ENCODE measurements around the gene XPO6.

The XPO6 gene

GRCh38 chr16:28082624-28083023 is 129.1 kb downstream of the XPO6 start:
- H3K27ac Mint-ChIP-seq, result no peak overlapping the region
- DNase-seq, result no peak
- H3K27me3 Mint-ChIP-seq, result no peaks in the 10 kb centered on the region
- H3K4me3 Mint-ChIP-seq, result no peak overlapping the region
- H3K4me1 Mint-ChIP-seq (ENCODE audit: low read depth), result no peaks in the 10 kb centered on the region
- H3K36me3 Mint-ChIP-seq (ENCODE audit: low read depth), result no peaks in the 10 kb centered on the region
- no peaks in the 10 kb centered on the region for H3K9me3 Mint-ChIP-seq

- peak overlapping the region; percentile 68 for H3K27ac Mint-ChIP-seq
- no peaks in the 10 kb centered on the region for H3K27me3 Mint-ChIP-seq
- DNase-seq, result no peak
- no peaks in the 10 kb centered on the region for H3K36me3 Mint-ChIP-seq (ENCODE audit: low read depth)
- no peaks in the 10 kb centered on the region for H3K9me3 Mint-ChIP-seq
- no peak overlapping the region for H3K4me3 Mint-ChIP-seq
- no peaks in the 10 kb centered on the region for H3K4me1 Mint-ChIP-seq (ENCODE audit: low read depth)
These were observed 130.3 kb downstream of the XPO6 start for GRCh38 chr16:28081391-28081968.

GRCh38 chr16:28078261-28078660 is 133.5 kb downstream of the XPO6 start:
- H3K9me3 Mint-ChIP-seq, result no peaks in the 10 kb centered on the region
- no peaks in the 10 kb centered on the region for H3K4me1 Mint-ChIP-seq (ENCODE audit: low read depth)
- H3K27ac Mint-ChIP-seq, result no peak overlapping the region
- H3K36me3 Mint-ChIP-seq (ENCODE audit: low read depth), result no peaks in the 10 kb centered on the region
- no peaks in the 10 kb centered on the region for H3K27me3 Mint-ChIP-seq
- no peak overlapping the region for H3K4me3 Mint-ChIP-seq
- no peak for DNase-seq

GRCh38 chr16:28073836-28074235 is 137.9 kb downstream of the XPO6 start:
- no peaks in the 10 kb centered on the region for H3K9me3 Mint-ChIP-seq
- no peak overlapping the region for H3K27ac Mint-ChIP-seq
- DNase-seq, result no peak
- H3K27me3 Mint-ChIP-seq, result no peaks in the 10 kb centered on the region
- H3K36me3 Mint-ChIP-seq (ENCODE audit: low read depth), result no peaks in the 10 kb centered on the region
- no peak overlapping the region for H3K4me3 Mint-ChIP-seq
- H3K4me1 Mint-ChIP-seq (ENCODE audit: low read depth), result no peaks in the 10 kb centered on the region

- H3K9me3 Mint-ChIP-seq, result no peaks in the 10 kb centered on the region
- no peaks in the 10 kb centered on the region for H3K36me3 Mint-ChIP-seq (ENCODE audit: low read depth)
These were observed 139.7 kb downstream of the XPO6 start for GRCh38 chr16:28072087-28072486.

GRCh38 chr16:28069971-28070794 is 141.6 kb downstream of the XPO6 start:
- no peaks in the 10 kb centered on the region for H3K36me3 Mint-ChIP-seq (ENCODE audit: low read depth)
- no peaks in the 10 kb centered on the region for H3K27me3 Mint-ChIP-seq
- no peaks in the 10 kb centered on the region for H3K9me3 Mint-ChIP-seq
- H3K27ac Mint-ChIP-seq, result no peak overlapping the region
- H3K4me1 Mint-ChIP-seq (ENCODE audit: low read depth), result no peaks in the 10 kb centered on the region
- DNase-seq, result no peak
- no peak overlapping the region for H3K4me3 Mint-ChIP-seq

More at GRCh38 chr16:28072087-28072486, 139.7 kb downstream of the XPO6 start:
- no peak overlapping the region for H3K4me3 Mint-ChIP-seq
- no peak overlapping the region for H3K27ac Mint-ChIP-seq
- DNase-seq, result no peak
- H3K4me1 Mint-ChIP-seq (ENCODE audit: low read depth), result no peaks in the 10 kb centered on the region
- no peaks in the 10 kb centered on the region for H3K27me3 Mint-ChIP-seq

GRCh38 chr16:28068976-28069375 is 142.8 kb downstream of the XPO6 start:
- H3K4me3 Mint-ChIP-seq, result no peak overlapping the region
- no peak overlapping the region for H3K27ac Mint-ChIP-seq
- peaks cover 11% of the 10 kb centered on the region for H3K27me3 Mint-ChIP-seq
- no peaks in the 10 kb centered on the region for H3K4me1 Mint-ChIP-seq (ENCODE audit: low read depth)
- no peaks in the 10 kb centered on the region for H3K36me3 Mint-ChIP-seq (ENCODE audit: low read depth)
- no peaks in the 10 kb centered on the region for H3K9me3 Mint-ChIP-seq
- no peak for DNase-seq

- no peak overlapping the region for H3K27ac Mint-ChIP-seq
- DNase-seq, result no peak
- no peaks in the 10 kb centered on the region for H3K36me3 Mint-ChIP-seq (ENCODE audit: low read depth)
- H3K27me3 Mint-ChIP-seq, result peaks cover 14% of the 10 kb centered on the region
- H3K9me3 Mint-ChIP-seq, result no peaks in the 10 kb centered on the region
- no peaks in the 10 kb centered on the region for H3K4me1 Mint-ChIP-seq (ENCODE audit: low read depth)
- H3K4me3 Mint-ChIP-seq, result no peak overlapping the region
These were observed 144.0 kb downstream of the XPO6 start for GRCh38 chr16:28067604-28068379.

- no peak for DNase-seq
- no peaks in the 10 kb centered on the region for H3K36me3 Mint-ChIP-seq (ENCODE audit: low read depth)
- H3K4me1 Mint-ChIP-seq (ENCODE audit: low read depth), result peaks cover 2% of the 10 kb centered on the region
- H3K4me3 Mint-ChIP-seq, result no peak overlapping the region
- H3K27ac Mint-ChIP-seq, result no peak overlapping the region
- H3K9me3 Mint-ChIP-seq, result no peaks in the 10 kb centered on the region
- H3K27me3 Mint-ChIP-seq, result peaks cover 41% of the 10 kb centered on the region
These were observed 147.0 kb downstream of the XPO6 start for GRCh38 chr16:28064706-28065249.

- H3K27me3 Mint-ChIP-seq, result peaks cover 48% of the 10 kb centered on the region
These were observed 147.6 kb downstream of the XPO6 start for GRCh38 chr16:28064150-28064549.

GRCh38 chr16:28063591-28064061 is 148.1 kb downstream of the XPO6 start, which contains the start of gene GSG1L:
Gene GSG1L, minus strand, starts transcription at chr16:28063714. Its CDS starts 290 bp downstream, at chr16:28063424.
- Mint-ChIP-seq H3K4me3 (peak within 1 kb of the TSS; percentile 29), H3K27me3 (peaks cover 53% of the 10 kb centered on the region), H3K4me1 (ENCODE audit: low read depth) (peaks cover 7% of the 10 kb centered on the region), H3K36me3 (ENCODE audit: low read depth) (no peaks in the 10 kb centered on the region), H3K27ac (no peak within 1 kb of the TSS), H3K9me3 (no peaks in the 10 kb centered on the region)
- no peak for DNase-seq

More at GRCh38 chr16:28064150-28064549, 147.6 kb downstream of the XPO6 start:
- peaks cover 2% of the 10 kb centered on the region for H3K4me1 Mint-ChIP-seq (ENCODE audit: low read depth)
- no peak for DNase-seq
- H3K27ac Mint-ChIP-seq, result no peak overlapping the region
- no peaks in the 10 kb centered on the region for H3K36me3 Mint-ChIP-seq (ENCODE audit: low read depth)
- H3K4me3 Mint-ChIP-seq, result no peak overlapping the region
- no peaks in the 10 kb centered on the region for H3K9me3 Mint-ChIP-seq

GRCh38 chr16:28062847-28063521 is 148.8 kb downstream of the XPO6 start:
- DNase-seq, result no peak
- Mint-ChIP-seq H3K36me3 (ENCODE audit: low read depth) (no peaks in the 10 kb centered on the region), H3K9me3 (no peaks in the 10 kb centered on the region), H3K4me1 (ENCODE audit: low read depth) (peaks cover 8% of the 10 kb centered on the region), H3K27me3 (peaks cover 59% of the 10 kb centered on the region), H3K27ac (no peak overlapping the region), H3K4me3 (no peak overlapping the region)

GRCh38 chr16:28062261-28062846 is 149.4 kb downstream of the XPO6 start:
- H3K9me3 Mint-ChIP-seq, result no peaks in the 10 kb centered on the region
- H3K36me3 Mint-ChIP-seq (ENCODE audit: low read depth), result no peaks in the 10 kb centered on the region
- peak overlapping the region; percentile 29 for H3K4me3 Mint-ChIP-seq
- DNase-seq, result no peak
- H3K27me3 Mint-ChIP-seq, result peaks cover 66% of the 10 kb centered on the region
- H3K27ac Mint-ChIP-seq, result no peak overlapping the region
- H3K4me1 Mint-ChIP-seq (ENCODE audit: low read depth), result peaks cover 8% of the 10 kb centered on the region
